Measurements from ENCODE around the gene NPPA. TPM values are rescaled to one million over a fixed set of nuclear protein-coding genes. Genes with fewer than 3 reads are reported as not detected.
A peak's percentile ranks its signal among the peaks of the same experiment; 100 is the strongest.
"Not testable (repeated sequence)": the region's sequence is repeated elsewhere in the genome, so short reads cannot be mapped to it uniquely, and the experiment has no call there.

The NPPA gene
- polyA plus RNA-seq (2013), result not detected in 2 replicates

DNA sequence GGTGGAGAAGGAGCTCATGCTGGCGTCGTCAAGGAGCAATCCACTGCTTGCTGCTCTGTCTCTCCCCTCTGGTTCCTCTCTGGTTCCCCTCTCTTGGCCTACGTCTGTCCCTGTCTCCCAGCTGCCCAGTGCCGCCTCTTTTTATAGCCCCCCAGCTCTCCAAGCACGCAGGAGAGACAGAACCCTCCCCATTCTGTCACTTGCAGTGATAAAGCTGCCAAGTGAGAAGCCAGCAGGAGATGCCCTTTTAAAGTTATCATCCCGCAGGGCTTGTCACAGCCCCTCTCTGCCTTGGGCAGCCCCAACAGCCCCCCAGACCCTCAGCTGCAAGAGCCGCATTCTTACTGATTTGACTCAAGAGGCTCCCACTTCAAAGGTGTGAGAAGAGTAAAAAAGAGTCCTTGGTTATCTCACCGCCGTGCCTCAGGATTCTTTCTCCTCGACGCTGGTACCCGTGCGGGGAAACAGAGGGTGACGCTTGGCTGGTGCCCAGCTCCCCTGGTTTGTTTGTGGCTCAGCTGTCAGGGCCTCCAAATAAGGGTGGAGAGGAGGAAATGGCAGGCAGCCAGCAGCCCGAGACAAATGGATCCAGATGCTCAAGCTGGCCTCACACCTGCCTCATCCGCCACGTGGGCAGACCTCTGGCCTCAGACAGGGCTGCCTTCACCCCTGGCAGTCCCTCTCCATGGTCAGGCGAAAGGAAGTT lies at the start of gene NPPA:
Gene NPPA, minus strand, starts transcription at position 117 of the 706 bp plus-strand sequence. Its CDS starts 99 bp downstream, at position 18.
- H3K9me3 ChIP-seq (ENCODE audit: insufficient read depth, low read depth, low read length), result no peaks in the 10 kb centered on the region
- H3K4me3 ChIP-seq (ENCODE audit: low read depth, low read length), result no peak within 1 kb of the TSS
- H4K91ac ChIP-seq (ENCODE audit: low read depth, low read length), result no peak within 1 kb of the TSS
- H3K27ac ChIP-seq (ENCODE audit: low read depth, low read length), result no peak within 1 kb of the TSS
- no peak within 1 kb of the TSS for H4K12ac ChIP-seq (ENCODE audit: low read depth, low read length)
- H3K27me3 ChIP-seq (ENCODE audit: insufficient read depth, low read length), result no peaks in the 10 kb centered on the region
- peaks cover 28 to 35% of the 10 kb centered on the region in 2 experiments for H3K36me3 ChIP-seq (ENCODE audit: control insufficient read depth in 1 of 2, insufficient read depth in 2 of 2, low read length in 2 of 2)
- H3K79me2 ChIP-seq (ENCODE audit: control insufficient read depth, insufficient read depth, low read length, poor library complexity), result no peaks in the 10 kb centered on the region
- no peak within 1 kb of the TSS for H3K14ac ChIP-seq (ENCODE audit: low read length)
- no CpG with 5 or more reads among the region's 18 CpGs for WGBS (ENCODE audit: extremely low coverage, insufficient coverage, insufficient read length)
- DNase-seq, result no peak
- H2AFZ ChIP-seq (ENCODE audit: insufficient read depth, low read length, poor library complexity), result no peak within 1 kb of the TSS
- H2BK5ac ChIP-seq (ENCODE audit: low read depth, low read length, poor library complexity), result no peak within 1 kb of the TSS
- H3K4me1 ChIP-seq (ENCODE audit: control insufficient read depth in 1 of 2, insufficient read depth in 2 of 2, low read length in 2 of 2), result no peaks in the 10 kb centered on the region
- no peak within 1 kb of the TSS for H3K18ac ChIP-seq (ENCODE audit: low read length)
- H3K4ac ChIP-seq (ENCODE audit: low read depth, low read length), result no peak within 1 kb of the TSS
- no peak within 1 kb of the TSS for H2AK5ac ChIP-seq (ENCODE audit: low read length)
- H3K79me1 ChIP-seq (ENCODE audit: low read length), result no peaks in the 10 kb centered on the region
- no peak within 1 kb of the TSS for H3K9ac ChIP-seq (ENCODE audit: low read length)
- H3K4me2 ChIP-seq (ENCODE audit: low read length), result no peak within 1 kb of the TSS
- no peak within 1 kb of the TSS for H3K23ac ChIP-seq (ENCODE audit: low read length)
- no peak within 1 kb of the TSS for H2BK120ac ChIP-seq (ENCODE audit: insufficient read depth, low read length, poor library complexity)
- no peak within 1 kb of the TSS for H2BK12ac ChIP-seq (ENCODE audit: low read length)
- no peak within 1 kb of the TSS for H4K8ac ChIP-seq (ENCODE audit: low read depth, low read length)

DNA sequence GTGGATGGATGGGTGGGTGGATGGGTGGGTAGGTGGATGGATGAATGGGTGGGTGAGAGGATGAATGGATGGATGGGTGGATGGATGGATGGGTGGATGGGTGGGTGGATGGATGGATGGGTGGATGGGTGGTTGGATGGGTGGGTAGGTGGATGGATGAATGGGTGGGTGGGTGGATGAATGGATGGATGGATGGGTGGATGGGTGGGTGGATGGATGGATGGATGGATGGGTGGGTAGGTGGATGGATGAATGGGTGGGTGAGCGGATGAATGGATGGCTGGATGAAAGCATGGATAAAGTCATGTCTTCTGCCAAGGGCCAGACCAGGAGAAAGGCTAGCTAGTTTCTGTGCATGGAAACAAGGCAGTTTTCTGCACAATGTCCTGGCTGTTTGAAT lies 46.9 kb upstream of the NPPA start:
- not testable (repeated sequence) for H3K9me3 ChIP-seq (ENCODE audit: insufficient read depth, low read depth, low read length); H3K23ac ChIP-seq (ENCODE audit: low read length); H2AK5ac ChIP-seq (ENCODE audit: low read length); H2BK5ac ChIP-seq (ENCODE audit: low read depth, low read length, poor library complexity); H3K4me1 ChIP-seq (ENCODE audit: control insufficient read depth in 1 of 2, insufficient read depth in 2 of 2, low read length in 2 of 2); H3K4me3 ChIP-seq (ENCODE audit: low read depth, low read length); H4K8ac ChIP-seq (ENCODE audit: low read depth, low read length); H3K36me3 ChIP-seq (ENCODE audit: control insufficient read depth in 1 of 2, insufficient read depth in 2 of 2, low read length in 2 of 2); H3K18ac ChIP-seq (ENCODE audit: low read length); H4K91ac ChIP-seq (ENCODE audit: low read depth, low read length); H3K14ac ChIP-seq (ENCODE audit: low read length); H2BK120ac ChIP-seq (ENCODE audit: insufficient read depth, low read length, poor library complexity); H3K9ac ChIP-seq (ENCODE audit: low read length); H2BK12ac ChIP-seq (ENCODE audit: low read length); H2AFZ ChIP-seq (ENCODE audit: insufficient read depth, low read length, poor library complexity); H3K79me1 ChIP-seq (ENCODE audit: low read length); H3K4me2 ChIP-seq (ENCODE audit: low read length); H3K79me2 ChIP-seq (ENCODE audit: control insufficient read depth, insufficient read depth, low read length, poor library complexity); DNase-seq; H3K27ac ChIP-seq (ENCODE audit: low read depth, low read length); H3K4ac ChIP-seq (ENCODE audit: low read depth, low read length); H3K27me3 ChIP-seq (ENCODE audit: insufficient read depth, low read length); H4K12ac ChIP-seq (ENCODE audit: low read depth, low read length)
- no CpG with 5 or more reads among the region's 1 CpG for WGBS (ENCODE audit: extremely low coverage, insufficient coverage, insufficient read length)

DNA sequence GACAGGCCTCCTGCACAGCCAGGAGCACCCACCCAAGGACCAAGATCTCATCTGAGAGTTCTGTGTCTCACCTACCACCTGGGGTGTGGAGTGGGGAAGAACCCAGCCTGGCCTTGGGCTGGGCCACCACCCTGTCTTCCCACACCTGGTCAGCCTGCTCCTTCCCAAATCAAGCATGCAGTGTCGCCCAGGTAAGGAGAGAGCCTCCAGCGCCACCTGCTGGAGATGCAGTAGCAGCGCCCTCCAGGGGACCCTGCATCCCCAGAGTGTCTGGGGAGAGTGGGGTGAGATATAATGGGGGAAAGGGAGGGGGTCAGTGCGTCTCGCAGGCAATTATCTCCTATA lies 46.3 kb upstream of the NPPA start:
- Histone ChIP-seq H3K18ac (ENCODE audit: low read length) (no peak overlapping the region), H2BK12ac (ENCODE audit: low read length) (no peak overlapping the region), H2BK5ac (ENCODE audit: low read depth, low read length, poor library complexity) (no peak overlapping the region), H3K4me1 (ENCODE audit: control insufficient read depth in 1 of 2, insufficient read depth in 2 of 2, low read length in 2 of 2) (peaks cover 0 to 1% of the 10 kb centered on the region in 2 experiments), H4K8ac (ENCODE audit: low read depth, low read length) (no peak overlapping the region), H3K9ac (ENCODE audit: low read length) (no peak overlapping the region), H4K12ac (ENCODE audit: low read depth, low read length) (no peak overlapping the region), H3K27ac (ENCODE audit: low read depth, low read length) (no peak overlapping the region), H3K9me3 (ENCODE audit: insufficient read depth, low read depth, low read length) (no peaks in the 10 kb centered on the region), H2AK5ac (ENCODE audit: low read length) (no peak overlapping the region), H3K27me3 (ENCODE audit: insufficient read depth, low read length) (no peaks in the 10 kb centered on the region), H2BK120ac (ENCODE audit: insufficient read depth, low read length, poor library complexity) (no peak overlapping the region), H3K14ac (ENCODE audit: low read length) (no peak overlapping the region), H3K79me2 (ENCODE audit: control insufficient read depth, insufficient read depth, low read length, poor library complexity) (no peaks in the 10 kb centered on the region), H4K91ac (ENCODE audit: low read depth, low read length) (no peak overlapping the region), H3K36me3 (ENCODE audit: control insufficient read depth in 1 of 2, insufficient read depth in 2 of 2, low read length in 2 of 2) (no peaks in the 10 kb centered on the region), H2AFZ (ENCODE audit: insufficient read depth, low read length, poor library complexity) (no peak overlapping the region), H3K79me1 (ENCODE audit: low read length) (no peaks in the 10 kb centered on the region), H3K4me2 (ENCODE audit: low read length) (no peak overlapping the region), H3K4ac (ENCODE audit: low read depth, low read length) (no peak overlapping the region), H3K23ac (ENCODE audit: low read length) (no peak overlapping the region), H3K4me3 (ENCODE audit: low read depth, low read length) (no peak overlapping the region)
- DNase-seq, result peak; percentile 47 to 76
- WGBS (ENCODE audit: extremely low coverage, insufficient coverage, insufficient read length), result no CpG with 5 or more reads among the region's 5 CpGs

DNA sequence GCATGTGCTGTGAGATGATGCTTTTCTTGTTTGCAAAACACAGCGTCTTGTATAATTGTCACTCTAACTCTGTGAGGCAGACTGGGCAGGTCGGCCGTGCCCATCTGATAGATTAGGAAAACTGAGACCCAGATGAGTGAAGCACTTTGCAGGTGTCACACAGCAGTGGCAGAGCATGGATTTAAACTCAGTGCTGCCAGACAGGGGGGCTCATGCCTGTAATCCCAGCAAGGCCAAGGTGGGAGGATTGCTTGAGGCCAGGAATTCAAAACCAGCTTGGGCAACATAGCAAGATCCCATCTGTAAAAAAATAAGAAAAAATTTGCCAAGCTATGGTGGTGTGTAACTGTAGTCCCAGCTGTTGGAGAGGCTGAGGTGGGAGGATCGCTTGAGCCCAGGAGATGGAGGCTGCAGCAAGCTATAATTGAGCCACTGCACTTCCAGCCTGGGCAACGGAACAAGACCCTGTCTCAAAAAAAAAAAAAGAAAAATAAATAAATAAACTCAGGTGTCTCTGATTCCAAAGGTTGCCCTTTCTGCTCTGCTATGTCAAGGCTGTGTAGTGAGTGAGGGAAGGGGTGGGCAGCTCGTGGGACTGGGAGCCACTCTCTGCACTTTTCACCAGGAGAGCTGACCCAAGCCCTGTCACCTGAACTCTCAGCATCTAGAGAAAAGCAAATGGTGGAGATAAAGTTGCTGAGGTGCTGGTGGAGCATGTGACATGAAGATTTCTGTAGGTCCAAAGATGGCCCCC lies 44.0 kb upstream of the NPPA start:
- Histone ChIP-seq H3K36me3 (ENCODE audit: control insufficient read depth in 1 of 2, insufficient read depth in 2 of 2, low read length in 2 of 2) (no peaks in the 10 kb centered on the region), H3K4me2 (ENCODE audit: low read length) (no peak overlapping the region), H4K91ac (ENCODE audit: low read depth, low read length) (no peak overlapping the region), H3K9ac (ENCODE audit: low read length) (no peak overlapping the region), H3K4ac (ENCODE audit: low read depth, low read length) (no peak overlapping the region), H2AK5ac (ENCODE audit: low read length) (no peak overlapping the region), H3K79me1 (ENCODE audit: low read length) (no peaks in the 10 kb centered on the region), H3K18ac (ENCODE audit: low read length) (no peak overlapping the region), H3K9me3 (ENCODE audit: insufficient read depth, low read depth, low read length) (no peaks in the 10 kb centered on the region), H3K4me1 (ENCODE audit: control insufficient read depth in 1 of 2, insufficient read depth in 2 of 2, low read length in 2 of 2) (peaks cover 0 to 1% of the 10 kb centered on the region in 2 experiments), H4K12ac (ENCODE audit: low read depth, low read length) (no peak overlapping the region), H2BK120ac (ENCODE audit: insufficient read depth, low read length, poor library complexity) (no peak overlapping the region), H2AFZ (ENCODE audit: insufficient read depth, low read length, poor library complexity) (no peak overlapping the region), H3K27ac (ENCODE audit: low read depth, low read length) (no peak overlapping the region), H3K27me3 (ENCODE audit: insufficient read depth, low read length) (no peaks in the 10 kb centered on the region), H2BK5ac (ENCODE audit: low read depth, low read length, poor library complexity) (no peak overlapping the region), H2BK12ac (ENCODE audit: low read length) (no peak overlapping the region), H3K23ac (ENCODE audit: low read length) (no peak overlapping the region), H3K79me2 (ENCODE audit: control insufficient read depth, insufficient read depth, low read length, poor library complexity) (no peaks in the 10 kb centered on the region), H3K14ac (ENCODE audit: low read length) (no peak overlapping the region), H4K8ac (ENCODE audit: low read depth, low read length) (no peak overlapping the region), H3K4me3 (ENCODE audit: low read depth, low read length) (no peak overlapping the region)
- WGBS (ENCODE audit: extremely low coverage, insufficient coverage, insufficient read length), result no CpG with 5 or more reads among the region's 6 CpGs
- no peak for DNase-seq
